LoVo (cell line): Measurements from ENCODE around the gene FGD3.
A peak's percentile ranks its signal among the peaks of the same experiment; 100 is the strongest.

Experiments used
- DNase-seq: peaks from one replicate; pipeline ENCODE4 v3.0.0-alpha.2; 2016; ENCODE audit warnings: low spot score

The FGD3 gene

DNA sequence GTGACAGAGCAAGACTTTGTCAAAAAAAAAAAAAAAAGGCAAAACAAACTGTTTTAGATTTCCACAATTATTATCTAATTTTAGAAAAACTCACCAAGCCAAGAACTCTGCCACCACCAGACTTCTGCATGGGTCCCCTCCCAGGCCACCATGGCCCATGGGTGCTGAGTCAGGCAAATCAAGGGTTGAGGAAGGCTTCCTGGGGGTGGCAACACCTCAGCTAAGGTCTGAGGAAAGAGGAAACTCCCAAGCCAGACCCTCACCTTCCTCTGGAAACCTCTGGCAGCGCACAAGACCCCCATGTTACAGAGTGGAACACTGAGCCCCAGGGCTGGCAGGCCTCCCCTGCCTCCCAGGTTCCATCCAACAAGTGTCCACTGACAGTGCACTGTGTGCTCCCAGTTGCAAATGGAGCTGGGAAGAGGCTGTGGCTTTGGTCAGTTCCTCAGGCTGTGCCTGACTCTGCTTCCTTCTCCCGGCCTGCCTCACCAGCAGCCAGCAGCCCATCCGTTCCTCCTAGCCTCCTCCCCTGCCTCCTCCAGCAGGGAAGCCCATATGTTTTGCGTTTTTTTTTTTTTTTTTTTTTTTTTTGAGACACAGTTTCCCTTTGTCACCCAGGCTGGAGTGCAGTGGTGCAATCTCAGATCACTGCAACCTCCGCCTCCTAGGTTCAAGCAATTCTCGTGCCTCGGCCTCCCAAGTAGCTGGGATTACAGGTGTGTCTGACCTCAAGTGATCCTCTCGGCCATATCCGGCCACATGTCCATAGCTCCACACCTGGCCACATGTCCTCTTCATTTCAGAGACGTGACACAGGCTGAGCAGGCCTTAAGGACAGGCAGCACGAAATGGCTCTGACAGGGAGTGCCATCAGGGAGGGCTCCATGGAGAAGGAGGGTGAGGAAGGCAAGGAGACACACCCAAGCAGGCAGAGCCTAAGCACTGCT, 107.7 kb downstream of the FGD3 start:
- DNase-seq: no peak

GRCh38 chr9:93057042-93057702, 109.8 kb downstream of the FGD3 start:
- DNase-seq: no peak

DNA sequence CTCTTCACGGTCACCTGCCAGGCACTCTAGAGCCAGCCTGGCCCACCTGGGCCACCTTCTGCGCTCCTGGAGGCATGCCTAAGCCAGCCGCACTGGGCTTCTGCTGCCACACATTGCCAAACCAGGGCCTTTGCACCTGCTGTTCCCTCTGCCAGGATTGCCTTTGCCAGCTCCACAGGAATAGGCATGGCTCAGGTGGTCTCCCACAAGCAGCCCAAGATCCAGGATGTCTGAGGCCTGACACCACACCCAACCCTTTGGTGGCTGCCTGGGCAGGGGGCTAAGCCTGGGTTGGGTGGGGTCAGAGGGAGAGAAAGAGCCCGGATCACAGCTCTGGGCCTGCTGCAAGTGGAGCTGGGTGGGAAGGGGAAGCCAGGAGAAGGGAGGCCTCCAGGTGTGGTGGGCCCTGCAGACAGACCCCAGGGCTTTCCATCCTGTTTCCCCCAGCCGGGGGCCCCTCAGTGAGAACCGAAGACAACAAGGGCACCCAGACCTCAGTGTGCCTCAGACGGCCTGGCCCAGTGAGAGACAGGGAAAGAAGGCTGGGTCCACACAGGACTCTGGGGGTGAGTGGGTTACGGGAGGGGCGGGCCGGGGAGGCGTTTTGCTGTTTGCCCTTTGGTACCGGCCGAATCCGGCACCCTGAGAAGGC, 110.5 kb downstream of the FGD3 start:
- DNase-seq: no peak

- peak; percentile 29 for DNase-seq
These were observed 111.2 kb downstream of the FGD3 start, which contains the start of gene SUSD3 for GRCh38 chr9:93058355-93059010. Gene SUSD3 (plus strand): TSS chr9:93058701. CDS start chr9:93058743, 42 bp downstream.

GRCh38 chr9:93059011-93059714, 111.8 kb downstream of the FGD3 start:
- no peak for DNase-seq

GRCh38 chr9:93059715-93060578, 112.6 kb downstream of the FGD3 start:
- no peak for DNase-seq

GRCh38 chr9:93060746-93061259, 113.5 kb downstream of the FGD3 start:
- DNase-seq: peak; percentile 14

- no peak for DNase-seq
These were observed 114.0 kb downstream of the FGD3 start for GRCh38 chr9:93061260-93061751.

DNA sequence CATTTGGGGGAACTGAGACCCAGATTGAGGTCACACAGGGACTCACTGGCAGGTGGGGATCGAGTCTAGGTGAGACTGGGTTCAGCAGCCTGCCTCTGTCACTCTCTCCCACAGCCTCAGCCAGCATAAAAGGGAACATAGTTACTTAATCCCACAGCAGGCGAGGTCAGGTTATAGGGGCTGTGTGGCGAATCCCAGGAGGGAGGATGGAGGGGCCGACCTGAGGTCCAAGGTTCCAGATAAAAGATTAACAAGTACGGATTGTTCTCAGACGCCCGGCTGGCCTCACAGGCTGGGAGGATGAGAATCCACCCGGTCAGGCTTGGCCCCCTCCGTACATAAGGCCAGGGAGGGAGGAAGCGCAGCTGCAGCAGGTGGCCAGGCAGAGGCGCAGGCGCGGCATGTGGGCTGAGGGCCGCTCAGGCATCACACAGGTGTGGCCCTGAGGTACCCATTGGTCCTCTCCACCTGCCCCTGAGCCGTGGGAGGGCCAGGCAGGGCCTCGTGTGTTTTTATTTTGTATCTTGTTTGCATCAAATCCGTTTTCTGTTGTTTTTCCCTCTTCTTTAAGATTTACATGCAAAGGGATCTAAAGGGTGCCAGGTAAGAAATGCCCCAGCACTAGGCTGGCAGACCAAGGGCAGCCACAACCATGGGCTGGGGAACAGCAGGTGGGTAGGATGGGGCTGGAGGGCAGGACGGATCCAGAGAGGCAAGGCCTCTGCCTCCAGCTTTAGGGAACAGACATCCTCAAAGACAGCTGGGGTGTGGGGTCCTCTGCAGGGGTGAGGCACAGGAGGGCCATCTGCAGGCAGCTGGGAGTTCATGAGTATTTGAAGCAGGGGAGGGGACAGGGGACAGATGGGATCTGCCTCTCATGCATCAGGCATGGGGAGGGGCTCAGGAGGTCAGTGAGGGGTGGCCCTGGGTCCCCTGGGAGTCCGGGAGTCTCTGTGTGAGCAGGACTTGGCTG, 114.8 kb downstream of the FGD3 start:
- no peak for DNase-seq

GRCh38 chr9:93064392-93065134, 117.2 kb downstream of the FGD3 start:
- DNase-seq: no peak

DNA sequence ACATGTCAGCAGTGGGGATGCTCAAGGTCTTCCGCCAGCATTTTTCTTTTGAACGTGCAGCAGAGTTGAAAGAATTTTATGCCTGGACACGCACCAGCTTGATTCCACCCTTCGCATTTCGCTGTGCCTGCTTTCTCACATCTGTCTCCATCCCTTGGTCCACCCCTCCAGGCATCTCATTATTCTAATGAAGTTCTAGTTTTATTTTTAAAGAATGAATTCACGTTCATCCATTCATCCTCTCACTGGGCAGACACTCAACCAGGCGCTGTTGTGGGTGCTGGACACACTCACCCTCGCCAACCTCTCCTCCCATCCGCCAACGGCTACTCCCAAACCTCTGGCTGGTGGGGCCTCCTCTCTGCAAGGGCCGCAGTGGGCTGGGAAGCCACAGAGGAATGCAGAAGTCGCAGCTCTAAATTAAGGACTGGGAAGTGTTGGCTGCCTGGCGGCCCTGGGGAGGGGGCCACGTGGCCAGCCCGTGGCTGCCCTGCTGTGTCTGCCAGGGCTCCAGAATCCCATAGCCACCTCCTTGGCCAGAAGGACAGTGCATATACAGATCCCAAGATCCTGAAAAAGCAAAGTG, 117.9 kb downstream of the FGD3 start:
- no peak for DNase-seq

DNA sequence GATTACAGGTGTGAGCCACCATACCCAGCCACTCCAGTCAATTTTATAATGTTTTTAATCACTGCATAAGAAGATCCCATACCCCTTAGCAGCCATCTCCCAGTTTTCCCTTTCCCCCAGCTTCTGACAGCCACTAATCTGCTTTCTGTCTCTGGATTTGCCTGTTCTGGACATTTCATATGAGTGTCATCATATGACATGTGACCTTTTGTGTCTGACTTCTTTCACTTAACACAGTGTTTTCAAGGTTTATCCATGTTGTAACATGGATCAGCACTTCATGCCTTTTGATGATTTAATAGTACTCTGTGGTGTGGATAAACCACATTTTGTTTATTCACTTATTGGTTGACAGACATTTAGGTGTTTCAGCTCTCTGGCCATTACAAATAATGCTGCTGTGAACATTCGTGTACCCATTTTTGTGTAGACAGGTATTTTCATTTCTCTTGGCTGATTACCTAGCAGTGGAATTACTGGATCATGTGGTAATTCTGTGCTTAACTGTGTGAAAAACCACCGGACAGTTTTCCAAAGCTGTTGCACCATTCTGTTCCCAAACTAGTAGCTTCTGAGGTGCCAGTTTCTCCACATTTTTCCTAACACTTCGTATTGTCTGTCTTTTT, 119.8 kb downstream of the FGD3 start:
- DNase-seq: no peak

- no peak for DNase-seq
These were observed 121.6 kb downstream of the FGD3 start for GRCh38 chr9:93068956-93069355.

- DNase-seq: no peak
These were observed 124.1 kb downstream of the FGD3 start for GRCh38 chr9:93071464-93071863.

- no peak for DNase-seq
These were observed 125.1 kb downstream of the FGD3 start for GRCh38 chr9:93072383-93072795.

DNA sequence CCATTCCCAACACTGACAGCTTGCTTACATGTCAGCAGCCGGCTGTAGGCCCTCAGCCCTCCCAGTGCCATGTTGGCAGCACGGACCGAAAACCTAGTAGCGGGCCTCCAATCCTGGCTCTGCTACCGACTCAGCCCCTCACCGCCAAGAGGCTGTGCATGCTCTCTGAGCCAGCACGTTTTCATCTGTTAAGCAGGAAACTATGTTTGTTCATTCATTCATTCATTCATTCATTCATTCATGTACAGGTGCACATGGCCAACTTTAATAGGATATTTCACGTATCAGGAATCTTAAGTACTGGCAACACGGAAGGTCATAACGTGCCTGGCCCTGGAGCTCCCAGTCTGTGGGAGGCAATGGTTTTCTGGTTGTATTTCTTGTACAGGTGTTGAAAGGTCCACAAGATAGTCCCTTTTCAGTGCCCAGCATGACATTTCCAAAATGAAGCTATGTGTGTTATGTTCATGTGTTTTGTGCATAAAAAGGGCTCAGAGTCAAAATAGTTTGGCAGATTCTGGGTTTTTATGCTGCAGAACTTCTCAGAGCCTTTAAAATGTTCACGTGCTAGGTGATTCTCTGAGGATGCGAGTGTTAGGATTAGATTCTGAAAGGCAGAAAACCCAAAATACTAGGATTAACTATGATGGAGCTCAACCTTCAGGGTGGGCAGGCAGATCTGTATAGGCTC, 128.9 kb downstream of the FGD3 start:
- no peak for DNase-seq

- DNase-seq: no peak
These were observed 129.4 kb downstream of the FGD3 start for GRCh38 chr9:93076792-93077128.
